HCT116 (cell line): ENCODE results near the gene SLC38A3.

Experiments used
- CBX3 ChIP-seq: IDR thresholded peaks from 2 replicates; pipeline ENCODE4 v1.6.1; 2012; ENCODE audit warnings: low read depth
- EZH2phosphoT487 ChIP-seq: fragments of 200-600 bp; IDR thresholded peaks from 2 replicates; pipeline ENCODE4 v1.6.1; 2018; ENCODE audit warnings: antibody characterized with exemption, borderline replicate concordance
- JUND ChIP-seq: IDR thresholded peaks from 2 replicates; pipeline ENCODE4 v1.6.1; 2012
- TCF7L2 ChIP-seq: IDR thresholded peaks from 2 replicates; pipeline ENCODE4 v1.7.0; 2011; ENCODE audit warnings: borderline replicate concordance, inconsistent platforms; ENCODE audit not compliant: insufficient read depth, insufficient read length; ENCODE audit errors: extremely low read depth
- ZNF274 ChIP-seq: fragments of 200-500 bp; sonication (Bioruptor generic); IDR thresholded peaks from 2 replicates; pipeline ENCODE4 v1.6.1; 2014; ENCODE audit warnings: mild to moderate bottlenecking, low read depth, low read length, inconsistent platforms
- TF ChIP-seq, protein P1 (sequence below): IDR thresholded peaks from 2 replicates; pipeline ENCODE4 v1.6.1; 2012; ENCODE audit warnings: low read depth
- TF ChIP-seq, protein P2 (sequence below): IDR thresholded peaks from 2 replicates; pipeline ENCODE4 v1.6.1; 2011; ENCODE audit warnings: mild to moderate bottlenecking, low read length, moderate library complexity; ENCODE audit not compliant: insufficient replicate concordance; ENCODE audit errors: extremely low read depth
- TF ChIP-seq, protein P3 (sequence below), 3 experiments: fragments of 200-600 bp in 1 of 3; sonication (generic) in 1 of 3; IDR thresholded peaks in 2 of 3; conservative IDR thresholded peaks in 1 of 3; 2 replicates each; pipeline ENCODE4 v1.5.1; 2012 to 2017; ENCODE audit warnings: low read depth in 2 of 3, low read length in 2 of 3, antibody characterized with exemption in 1 of 3, borderline replicate concordance in 1 of 3, control low read depth in 1 of 3, mild to moderate bottlenecking in 1 of 3, mixed read lengths in 1 of 3, mixed run types in 1 of 3, moderate library complexity in 1 of 3; ENCODE audit not compliant: insufficient read depth in 1 of 3

DNA sequence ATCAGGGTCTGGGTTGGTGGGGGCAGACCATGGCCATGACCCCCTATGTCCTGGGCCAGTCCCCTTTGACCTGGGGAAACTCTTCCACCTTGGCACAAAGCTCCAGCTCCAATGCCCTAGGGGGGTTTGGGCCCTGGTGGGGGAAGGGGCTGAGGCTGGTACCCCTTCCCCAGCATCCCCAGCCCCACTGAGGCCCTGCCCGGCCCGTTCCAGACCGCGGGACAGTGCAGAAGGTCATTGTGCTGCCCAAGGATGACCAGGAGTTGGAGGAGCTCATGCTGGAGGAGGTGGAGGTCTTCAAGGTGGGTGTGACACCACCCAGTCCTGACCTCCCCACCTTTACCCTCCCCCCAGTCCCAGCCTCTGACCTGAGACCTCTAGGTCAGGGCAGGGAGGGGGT, 19.8 kb upstream of the SLC38A3 start:
- TF ChIP-seq, protein P1, sequence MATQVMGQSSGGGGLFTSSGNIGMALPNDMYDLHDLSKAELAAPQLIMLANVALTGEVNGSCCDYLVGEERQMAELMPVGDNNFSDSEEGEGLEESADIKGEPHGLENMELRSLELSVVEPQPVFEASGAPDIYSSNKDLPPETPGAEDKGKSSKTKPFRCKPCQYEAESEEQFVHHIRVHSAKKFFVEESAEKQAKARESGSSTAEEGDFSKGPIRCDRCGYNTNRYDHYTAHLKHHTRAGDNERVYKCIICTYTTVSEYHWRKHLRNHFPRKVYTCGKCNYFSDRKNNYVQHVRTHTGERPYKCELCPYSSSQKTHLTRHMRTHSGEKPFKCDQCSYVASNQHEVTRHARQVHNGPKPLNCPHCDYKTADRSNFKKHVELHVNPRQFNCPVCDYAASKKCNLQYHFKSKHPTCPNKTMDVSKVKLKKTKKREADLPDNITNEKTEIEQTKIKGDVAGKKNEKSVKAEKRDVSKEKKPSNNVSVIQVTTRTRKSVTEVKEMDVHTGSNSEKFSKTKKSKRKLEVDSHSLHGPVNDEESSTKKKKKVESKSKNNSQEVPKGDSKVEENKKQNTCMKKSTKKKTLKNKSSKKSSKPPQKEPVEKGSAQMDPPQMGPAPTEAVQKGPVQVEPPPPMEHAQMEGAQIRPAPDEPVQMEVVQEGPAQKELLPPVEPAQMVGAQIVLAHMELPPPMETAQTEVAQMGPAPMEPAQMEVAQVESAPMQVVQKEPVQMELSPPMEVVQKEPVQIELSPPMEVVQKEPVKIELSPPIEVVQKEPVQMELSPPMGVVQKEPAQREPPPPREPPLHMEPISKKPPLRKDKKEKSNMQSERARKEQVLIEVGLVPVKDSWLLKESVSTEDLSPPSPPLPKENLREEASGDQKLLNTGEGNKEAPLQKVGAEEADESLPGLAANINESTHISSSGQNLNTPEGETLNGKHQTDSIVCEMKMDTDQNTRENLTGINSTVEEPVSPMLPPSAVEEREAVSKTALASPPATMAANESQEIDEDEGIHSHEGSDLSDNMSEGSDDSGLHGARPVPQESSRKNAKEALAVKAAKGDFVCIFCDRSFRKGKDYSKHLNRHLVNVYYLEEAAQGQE = no peak
- TF ChIP-seq EZH2phosphoT487 (no peak), TCF7L2 (no peak), JUND (no peak), CBX3 (no peak), ZNF274 (no peak)
- TF ChIP-seq, protein P2, sequence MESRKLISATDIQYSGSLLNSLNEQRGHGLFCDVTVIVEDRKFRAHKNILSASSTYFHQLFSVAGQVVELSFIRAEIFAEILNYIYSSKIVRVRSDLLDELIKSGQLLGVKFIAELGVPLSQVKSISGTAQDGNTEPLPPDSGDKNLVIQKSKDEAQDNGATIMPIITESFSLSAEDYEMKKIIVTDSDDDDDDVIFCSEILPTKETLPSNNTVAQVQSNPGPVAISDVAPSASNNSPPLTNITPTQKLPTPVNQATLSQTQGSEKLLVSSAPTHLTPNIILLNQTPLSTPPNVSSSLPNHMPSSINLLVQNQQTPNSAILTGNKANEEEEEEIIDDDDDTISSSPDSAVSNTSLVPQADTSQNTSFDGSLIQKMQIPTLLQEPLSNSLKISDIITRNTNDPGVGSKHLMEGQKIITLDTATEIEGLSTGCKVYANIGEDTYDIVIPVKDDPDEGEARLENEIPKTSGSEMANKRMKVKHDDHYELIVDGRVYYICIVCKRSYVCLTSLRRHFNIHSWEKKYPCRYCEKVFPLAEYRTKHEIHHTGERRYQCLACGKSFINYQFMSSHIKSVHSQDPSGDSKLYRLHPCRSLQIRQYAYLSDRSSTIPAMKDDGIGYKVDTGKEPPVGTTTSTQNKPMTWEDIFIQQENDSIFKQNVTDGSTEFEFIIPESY = no peak
- TF ChIP-seq, protein P3, sequence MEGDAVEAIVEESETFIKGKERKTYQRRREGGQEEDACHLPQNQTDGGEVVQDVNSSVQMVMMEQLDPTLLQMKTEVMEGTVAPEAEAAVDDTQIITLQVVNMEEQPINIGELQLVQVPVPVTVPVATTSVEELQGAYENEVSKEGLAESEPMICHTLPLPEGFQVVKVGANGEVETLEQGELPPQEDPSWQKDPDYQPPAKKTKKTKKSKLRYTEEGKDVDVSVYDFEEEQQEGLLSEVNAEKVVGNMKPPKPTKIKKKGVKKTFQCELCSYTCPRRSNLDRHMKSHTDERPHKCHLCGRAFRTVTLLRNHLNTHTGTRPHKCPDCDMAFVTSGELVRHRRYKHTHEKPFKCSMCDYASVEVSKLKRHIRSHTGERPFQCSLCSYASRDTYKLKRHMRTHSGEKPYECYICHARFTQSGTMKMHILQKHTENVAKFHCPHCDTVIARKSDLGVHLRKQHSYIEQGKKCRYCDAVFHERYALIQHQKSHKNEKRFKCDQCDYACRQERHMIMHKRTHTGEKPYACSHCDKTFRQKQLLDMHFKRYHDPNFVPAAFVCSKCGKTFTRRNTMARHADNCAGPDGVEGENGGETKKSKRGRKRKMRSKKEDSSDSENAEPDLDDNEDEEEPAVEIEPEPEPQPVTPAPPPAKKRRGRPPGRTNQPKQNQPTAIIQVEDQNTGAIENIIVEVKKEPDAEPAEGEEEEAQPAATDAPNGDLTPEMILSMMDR (IDR thresholded peaks at IDR 0.05 in 2 of 3, conservative IDR thresholded peaks at IDR 0.05 in 1 of 3; ENCODE audit: borderline replicate concordance in 1 of 3, insufficient read depth in 1 of 3, low read depth in 2 of 3, low read length in 2 of 3) = no peak
